GM12892 (cell line): ENCODE data around the gene ETF1.

ENCODE experiments used
- POLR2A ChIP-seq: IDR thresholded peaks from 2 replicates; pipeline ENCODE4 v1.6.1; 2011; ENCODE audit warnings: low read depth, low read length, control low read depth
- POLR2AphosphoS5 ChIP-seq: IDR thresholded peaks from 2 replicates; pipeline ENCODE4 v1.6.1; 2011; ENCODE audit warnings: low read depth, low read length, control low read depth
- TAF1 ChIP-seq: IDR thresholded peaks from 2 replicates; pipeline ENCODE4 v1.6.1; 2011; ENCODE audit warnings: low read depth, mild to moderate bottlenecking, control low read depth, low read length, borderline replicate concordance

DNA sequence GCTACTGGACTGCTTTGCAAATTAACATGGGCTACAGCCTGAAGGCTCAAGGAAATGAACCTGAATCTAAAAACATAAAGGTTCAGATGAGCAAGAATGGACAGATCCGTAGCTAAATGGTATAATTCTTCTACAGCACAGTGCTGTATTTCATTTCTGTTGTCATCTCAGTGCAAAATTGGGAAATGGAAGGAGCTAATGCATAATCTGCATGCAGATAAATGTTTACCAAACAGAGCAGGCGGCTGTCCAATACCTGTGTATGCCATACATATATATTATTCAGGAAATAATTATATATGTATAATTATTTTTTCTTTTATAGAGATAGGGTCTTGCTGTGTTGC, 36.5 kb upstream of the ETF1 start:
- TF ChIP-seq TAF1 (no peak), POLR2AphosphoS5 (no peak), POLR2A (no peak)
